Prostate gland (tissue), 2 donors: Measurements from ENCODE around the gene GCA. TPM values are rescaled to one million over a fixed set of nuclear protein-coding genes. Genes with fewer than 3 reads are reported as not detected.

Experiments used
- DNase-seq: peaks from one replicate; pipeline ENCODE4 v3.0.0-alpha.2; 2019; ENCODE audit warnings: low spot score
- H3K27ac ChIP-seq, 2 donors: fragments of 200-600 bp; sonication (generic); 2 replicates each; pipeline ENCODE4 v1.5.1; 2017 to 2019
- H3K27me3 ChIP-seq: fragments of 200-600 bp; sonication (generic); replicated peaks from 2 replicates; pipeline ENCODE4 v1.5.1; 2019; ENCODE audit not compliant: insufficient read depth
- H3K36me3 ChIP-seq, 2 donors: fragments of 200-600 bp; sonication (generic); 1 replicate in 1 of 2; 2 replicates in 1 of 2; pipeline versions ENCODE4 v1.5.1 to v1.8.1; 2017 to 2019
- H3K4me1 ChIP-seq: fragments of 200-600 bp; sonication (generic); replicated peaks from 2 replicates; pipeline ENCODE4 v1.5.1; 2019
- H3K4me3 ChIP-seq, 2 donors: fragments of 200-600 bp; sonication (generic); 2 replicates each; pipeline ENCODE4 v1.5.1; 2017 to 2019
- H3K9me3 ChIP-seq: fragments of 200-600 bp; sonication (generic); 2 replicates; pipeline ENCODE4 v1.5.1; 2017
- CTCF ChIP-seq, 4 experiments: fragments of 200-600 bp in 2 of 4; fragments of 450-650 bp in 2 of 4; sonication (generic) in 2 of 4; IDR thresholded peaks; 1 replicate in 3 of 4; 2 replicates in 1 of 4; pipeline ENCODE4 v1.5.1; 2016 to 2019; ENCODE audit warnings: antibody characterized with exemption in 4 of 4, mild to moderate bottlenecking in 2 of 4, moderate library complexity in 2 of 4
- POLR2A ChIP-seq: fragments of 450-650 bp; IDR thresholded peaks from one replicate; pipeline ENCODE4 v1.6.1; 2016; ENCODE audit warnings: antibody characterized with exemption, mild to moderate bottlenecking
- POLR2AphosphoS5 ChIP-seq: sonication (generic); formaldehyde crosslinking; IDR thresholded peaks from one replicate; pipeline ENCODE4 v1.6.1; 2017; ENCODE audit warnings: antibody characterized with exemption
- WGBS: methylation state at CpG from one replicate; pipeline ENCODE4 v1.1.5; 2018; 5-methylcytosine and 5-hydroxymethylcytosine counted together
- intact Hi-C: fragments of 100-400 bp; cut with DNase I; formaldehyde crosslinking; loops from one replicate; pipeline ENCODE4 v1.14.2; 2022
- total RNA-seq, 2 donors: library from RNA; depleted of rRNA; stranded (reverse); fragments of >200 nt; gene quantifications; one replicate each; pipeline ENCODE4 v1.1.0, GENCODE V29; 2016

The GCA gene
- total RNA-seq, 2 donors from 2014 or later: 29.5 to 42.9 TPM

GRCh38 chr2:162372818-162373217 is 28.9 kb downstream of the GCA start:
- intact Hi-C loops: no loop called here

GRCh38 chr2:162379719-162380580 is 36.0 kb downstream of the GCA start:
- Histone ChIP-seq H3K27me3 (no peaks in the 10 kb centered on the region), H3K4me3 (no peak overlapping the region), H3K27ac (no peak overlapping the region), H3K4me1 (no peaks in the 10 kb centered on the region), H3K9me3 (no peaks in the 10 kb centered on the region), H3K36me3 (no peaks in the 10 kb centered on the region)
- TF ChIP-seq POLR2AphosphoS5 (no peak), POLR2A (no peak)
- intact Hi-C loops: no loop called here
- DNase-seq: no peak
- WGBS: 89% methylated on average over 12 of the region's 12 CpGs

More at GRCh38 chr2:162372818-162373217, 28.9 kb downstream of the GCA start:
- Histone ChIP-seq H3K9me3 (no peaks in the 10 kb centered on the region), H3K4me3 (no peak overlapping the region), H3K36me3 (no peaks in the 10 kb centered on the region), H3K27ac (no peak overlapping the region), H3K4me1 (no peaks in the 10 kb centered on the region), H3K27me3 (no peaks in the 10 kb centered on the region)
- no peak for DNase-seq
- no peak for TF ChIP-seq CTCF (IDR thresholded peaks at IDR 0.05)
- no peak for TF ChIP-seq POLR2AphosphoS5

- intact Hi-C loops: no loop called here
- H3K27ac ChIP-seq: no peak overlapping the region
- WGBS: 55% methylated on average over 4 of the region's 4 CpGs
- H3K27me3 ChIP-seq: no peaks in the 10 kb centered on the region
- H3K4me3 ChIP-seq: no peak overlapping the region
- DNase-seq: no peak
- TF ChIP-seq POLR2AphosphoS5: no peak
- no peak for TF ChIP-seq CTCF (IDR thresholded peaks at IDR 0.05)
- TF ChIP-seq POLR2A: no peak
- no peaks in the 10 kb centered on the region for H3K4me1 ChIP-seq
- H3K36me3 ChIP-seq: no peaks in the 10 kb centered on the region
- no peaks in the 10 kb centered on the region for H3K9me3 ChIP-seq
Measured at GRCh38 chr2:162381851-162382250, 37.9 kb downstream of the GCA start.

- intact Hi-C loops: no loop called here
Measured at GRCh38 chr2:162382278-162382677, 38.3 kb downstream of the GCA start.

GRCh38 chr2:162385536-162385935 is 41.6 kb downstream of the GCA start:
- no peak for DNase-seq
- no peaks in the 10 kb centered on the region for H3K36me3 ChIP-seq
- no peaks in the 10 kb centered on the region for H3K27me3 ChIP-seq
- H3K27ac ChIP-seq: no peak overlapping the region
- no peaks in the 10 kb centered on the region for H3K4me1 ChIP-seq
- no peaks in the 10 kb centered on the region for H3K9me3 ChIP-seq
- intact Hi-C loops: no loop called here
- H3K4me3 ChIP-seq: no peak overlapping the region
- TF ChIP-seq CTCF (IDR thresholded peaks at IDR 0.05) (no peak), POLR2A (no peak), POLR2AphosphoS5 (no peak)
- WGBS: 81% methylated on average over 3 of the region's 3 CpGs

More at GRCh38 chr2:162382278-162382677, 38.3 kb downstream of the GCA start:
- WGBS: 0% methylated on average over 1 of the region's 1 CpG
- Histone ChIP-seq H3K27ac (no peak overlapping the region), H3K4me3 (no peak overlapping the region), H3K4me1 (no peaks in the 10 kb centered on the region), H3K36me3 (no peaks in the 10 kb centered on the region), H3K9me3 (no peaks in the 10 kb centered on the region), H3K27me3 (no peaks in the 10 kb centered on the region)
- no peak for DNase-seq
- TF ChIP-seq CTCF (IDR thresholded peaks at IDR 0.05) (no peak), POLR2AphosphoS5 (no peak), POLR2A (no peak)
